DMS79 (cell line): ENCODE measurements around the gene SLC16A5.
"Not testable (repeated sequence)": the region's sequence is repeated elsewhere in the genome, so short reads cannot be mapped to it uniquely, and the experiment has no call there.

ENCODE experiments used
- DNase-seq: peaks from one replicate; lab custom pipeline; 2025; lab: John Stamatoyannopoulos, UW

Gene SLC16A5

DNA sequence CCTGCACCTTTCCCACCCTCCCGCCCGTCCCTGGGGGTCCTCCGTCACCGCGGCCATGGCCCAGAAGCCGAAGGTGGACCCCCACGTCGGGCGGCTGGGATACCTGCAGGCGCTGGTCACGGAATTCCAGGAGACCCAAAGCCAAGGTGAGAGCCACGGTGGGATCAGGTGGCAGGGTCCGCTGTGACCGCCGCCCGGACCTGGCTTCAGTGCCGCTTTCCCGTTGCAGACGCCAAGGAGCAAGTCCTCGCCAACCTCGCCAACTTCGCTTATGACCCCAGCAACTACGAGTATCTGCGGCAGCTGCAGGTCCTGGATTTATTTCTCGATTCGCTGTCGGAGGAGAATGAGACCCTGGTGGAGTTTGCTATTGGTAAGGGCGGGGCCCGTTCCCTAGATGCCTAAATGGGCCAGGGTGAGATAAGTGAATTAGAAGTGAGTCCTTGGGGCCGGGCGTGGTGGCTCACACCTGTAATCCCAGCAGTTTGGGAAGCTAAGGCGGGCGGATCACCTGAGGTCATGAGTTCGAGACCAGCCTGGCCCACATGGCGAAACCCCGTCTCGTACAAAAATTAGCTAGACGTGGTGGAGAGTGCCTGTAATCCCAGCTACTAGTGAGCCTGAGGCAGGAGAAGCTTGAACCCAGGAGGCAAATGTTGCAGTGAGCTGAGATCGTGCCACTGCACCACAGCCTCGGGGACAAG, 22.6 kb downstream of the SLC16A5 start:
- no peak for DNase-seq

DNA sequence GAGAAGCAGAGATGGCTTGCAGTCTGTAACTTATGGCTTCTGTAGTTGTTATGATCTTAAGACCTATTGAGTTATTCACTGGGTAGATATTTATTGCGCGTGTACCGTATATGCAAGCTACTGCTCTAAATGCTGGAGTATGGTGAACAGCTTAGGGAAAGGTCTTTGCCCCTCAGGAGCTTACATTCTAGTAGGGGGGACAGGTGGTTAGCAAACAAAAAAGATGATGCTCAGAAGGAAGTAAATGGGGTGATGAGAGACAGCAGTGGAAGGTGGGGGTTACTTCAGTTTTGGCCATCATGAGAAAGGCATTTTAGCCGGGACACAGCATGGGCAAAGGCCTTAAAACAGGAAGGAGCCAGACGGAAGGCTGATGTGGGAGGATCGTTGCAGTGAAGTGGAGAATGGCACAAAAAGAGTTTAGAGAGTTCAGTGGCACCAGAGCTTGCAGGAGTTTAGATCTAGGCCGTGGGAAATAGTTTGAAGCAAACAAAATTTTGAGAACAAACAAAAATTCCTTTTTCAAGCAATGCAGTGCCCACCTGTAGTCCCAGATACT, 24.1 kb downstream of the SLC16A5 start:
- no peak for DNase-seq

DNA sequence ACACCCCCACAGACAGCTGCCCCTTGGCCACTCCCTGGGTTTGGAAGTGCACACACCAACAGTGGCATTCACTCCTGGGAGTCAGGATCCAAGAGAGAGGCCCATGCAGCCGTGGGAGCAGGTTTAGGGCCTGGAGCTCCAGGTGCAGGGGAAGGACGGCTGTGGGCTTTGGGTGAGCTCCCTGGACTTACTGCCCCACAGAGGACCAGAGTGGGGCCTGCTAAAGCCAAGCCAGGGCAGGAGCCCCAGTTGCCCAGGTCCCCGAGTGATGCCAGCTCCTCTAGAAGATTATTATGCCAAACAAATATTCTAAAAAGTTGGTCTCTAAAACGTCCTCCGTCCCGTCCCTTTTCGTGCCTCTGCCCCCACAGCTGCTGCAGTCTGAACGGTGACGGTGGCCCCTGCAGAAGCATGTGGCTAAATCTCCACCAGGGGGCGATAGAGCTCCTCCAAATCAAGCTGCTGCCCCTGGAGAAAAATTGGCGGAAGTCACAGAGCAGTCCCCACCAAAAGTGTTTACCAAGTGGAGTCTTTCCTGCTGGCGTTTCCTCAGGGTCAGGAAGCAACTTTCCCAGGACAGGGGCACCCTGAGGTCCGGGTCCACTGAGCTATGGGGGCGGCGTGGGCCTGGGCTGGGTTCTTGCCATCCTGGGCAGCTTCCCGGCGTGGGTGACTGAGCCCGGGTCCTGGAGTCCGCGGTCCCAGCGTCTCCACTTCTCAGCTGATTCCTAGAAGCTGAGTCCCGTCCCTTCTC, 26.2 kb downstream of the SLC16A5 start:
- DNase-seq, result peak; percentile 60

DNA sequence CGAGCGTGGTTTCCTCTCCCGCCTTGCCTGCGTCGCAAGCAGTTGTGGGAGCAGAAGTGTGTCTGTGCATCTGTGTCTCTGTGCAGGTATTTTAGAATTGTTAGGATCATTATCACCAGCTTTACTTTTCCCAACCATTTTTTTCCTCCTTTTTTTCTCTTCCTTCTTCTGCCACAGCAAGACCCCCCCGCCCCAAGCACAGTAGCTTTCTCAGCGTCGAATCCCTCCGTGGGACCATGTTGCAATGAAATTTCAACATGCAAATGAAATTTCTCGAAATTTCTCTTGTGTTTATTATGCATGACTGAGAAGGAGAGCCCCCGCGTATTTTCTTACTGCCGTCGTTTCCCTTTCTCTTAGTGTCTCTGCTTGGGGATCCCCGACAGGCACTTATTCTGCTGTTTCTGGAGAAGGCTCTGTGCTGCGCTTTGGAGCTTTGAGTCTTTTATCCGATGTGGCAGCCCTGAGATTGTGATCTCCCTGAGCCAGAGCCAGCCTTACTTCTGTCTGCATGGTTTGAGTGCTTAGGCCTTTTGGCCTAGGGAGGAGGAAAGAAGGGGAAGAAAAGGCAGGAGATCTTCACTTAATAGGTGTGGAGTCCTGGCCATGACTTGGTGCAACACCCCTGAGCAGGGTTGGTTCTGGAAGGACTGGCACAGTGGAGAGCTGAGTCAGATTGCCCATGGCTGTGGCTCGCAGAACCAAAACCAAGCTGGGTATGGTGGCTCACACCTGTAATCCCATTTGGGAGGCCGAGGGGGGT, 27.0 kb downstream of the SLC16A5 start:
- DNase-seq, result no peak

DNA sequence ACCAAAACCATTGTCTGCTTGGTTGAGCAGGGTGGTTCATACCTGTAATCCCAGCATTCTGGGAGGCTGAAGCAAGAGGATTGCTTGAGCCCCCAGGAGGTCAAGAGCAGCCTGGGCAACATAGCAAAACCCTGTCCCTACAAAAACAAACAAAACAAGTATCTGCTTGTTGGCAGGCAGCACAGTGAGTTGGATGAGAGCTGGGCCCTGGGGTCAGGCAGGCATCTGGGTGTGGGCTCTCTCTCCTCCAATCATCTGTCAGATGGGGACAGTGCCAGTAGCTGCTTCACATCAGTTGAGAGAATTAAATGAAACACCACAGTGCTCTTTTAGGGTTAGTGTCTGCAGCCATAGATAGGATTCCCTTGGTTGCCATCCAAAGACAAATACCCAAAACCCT, 27.8 kb downstream of the SLC16A5 start:
- DNase-seq, result no peak

DNA sequence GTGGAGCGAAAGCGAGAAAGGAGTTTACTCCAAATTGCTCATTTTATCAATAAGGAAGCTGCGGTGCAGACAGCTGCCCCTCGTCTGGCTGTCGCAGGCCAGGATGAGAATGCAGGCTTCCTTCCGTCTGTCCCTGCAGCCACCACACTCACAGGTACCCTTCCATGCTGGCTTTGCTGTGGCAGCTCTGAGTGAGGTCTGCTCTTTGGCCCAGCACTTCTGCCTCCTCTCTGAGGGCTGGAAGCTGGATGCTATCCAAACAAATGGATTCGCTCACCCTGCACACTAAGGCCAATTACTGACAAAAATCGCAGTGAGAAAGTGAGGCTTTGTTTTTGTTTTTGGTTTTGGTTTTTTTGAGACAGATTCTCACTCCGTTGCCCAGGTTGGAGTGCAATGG, 29.0 kb downstream of the SLC16A5 start:
- DNase-seq, result no peak

DNA sequence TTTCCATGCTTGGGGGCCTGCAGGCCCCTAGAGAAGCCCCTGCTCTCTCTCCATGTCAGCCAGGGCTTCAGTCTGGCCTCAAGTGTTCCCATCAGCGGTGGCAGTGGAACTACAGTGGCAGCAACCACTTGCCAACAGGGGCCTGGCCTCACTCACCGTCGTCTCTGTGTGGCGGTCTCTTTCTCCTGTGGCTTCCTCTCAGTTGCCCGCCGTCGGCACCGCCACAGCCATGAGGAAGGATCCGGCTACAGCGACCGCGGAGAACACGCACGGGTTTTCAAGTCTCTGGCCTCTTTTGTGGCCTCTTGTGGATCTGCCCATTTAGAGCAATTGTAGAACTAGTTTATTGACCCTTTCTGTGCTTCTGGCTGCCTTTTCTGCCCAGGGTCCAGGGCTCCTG, 30.6 kb downstream of the SLC16A5 start:
- DNase-seq, result no peak

DNA sequence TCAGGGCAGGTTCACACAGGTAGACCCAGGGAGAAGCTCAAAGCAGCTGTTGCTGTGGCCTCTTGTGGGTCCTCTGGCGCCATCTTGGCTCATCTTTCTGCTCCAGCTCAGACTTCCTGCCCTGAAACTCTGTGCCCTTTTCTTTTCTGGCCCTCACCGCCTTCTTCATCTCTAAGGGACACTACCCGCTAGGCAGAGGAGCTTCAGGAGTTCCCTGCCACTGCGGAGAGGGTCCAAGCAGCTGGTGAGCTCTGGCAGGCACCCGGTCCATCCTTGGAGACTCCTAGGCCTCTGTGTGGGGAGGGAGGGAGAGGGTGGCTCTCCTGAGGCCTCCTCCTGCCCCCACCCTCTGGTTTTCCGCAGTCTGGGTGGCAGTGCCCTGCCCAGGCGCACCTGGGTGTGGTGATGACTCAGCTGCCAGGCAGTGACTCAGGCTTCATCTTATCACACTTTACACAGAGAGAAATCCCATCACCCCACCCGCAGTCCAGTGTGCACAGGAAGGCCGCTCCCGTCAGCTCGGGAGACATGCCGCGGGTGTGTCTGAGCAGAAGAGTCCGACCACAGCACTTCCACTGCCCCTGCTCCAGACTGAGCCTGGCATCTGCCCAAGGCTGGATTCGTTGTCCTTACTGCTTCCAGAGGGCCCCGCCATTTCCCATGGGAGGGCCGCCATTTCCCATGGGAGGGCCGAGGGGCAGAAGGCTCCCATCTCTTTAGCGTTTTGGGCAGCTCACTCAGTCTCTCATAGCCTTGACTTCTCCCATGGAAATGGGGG, 36.5 kb downstream of the SLC16A5 start:
- DNase-seq, result no peak

DNA sequence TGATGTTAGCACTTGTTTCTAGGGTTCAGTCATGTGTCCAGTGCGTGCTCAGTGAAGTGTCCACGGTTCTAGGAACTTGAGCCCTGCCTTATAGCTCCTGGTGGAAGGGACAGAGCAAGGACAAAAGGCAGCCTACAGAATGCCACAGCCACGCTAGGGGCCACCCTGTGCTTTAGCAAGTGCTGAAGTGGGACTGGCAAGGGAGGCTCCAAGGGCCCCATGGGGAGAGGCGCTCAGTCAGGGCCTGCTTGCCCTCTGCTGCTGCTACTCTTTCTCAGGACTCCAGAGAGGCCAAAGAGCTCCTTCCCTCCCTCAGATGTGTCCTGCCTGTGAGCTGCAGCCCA, 37.0 kb downstream of the SLC16A5 start:
- DNase-seq, result no peak

DNA sequence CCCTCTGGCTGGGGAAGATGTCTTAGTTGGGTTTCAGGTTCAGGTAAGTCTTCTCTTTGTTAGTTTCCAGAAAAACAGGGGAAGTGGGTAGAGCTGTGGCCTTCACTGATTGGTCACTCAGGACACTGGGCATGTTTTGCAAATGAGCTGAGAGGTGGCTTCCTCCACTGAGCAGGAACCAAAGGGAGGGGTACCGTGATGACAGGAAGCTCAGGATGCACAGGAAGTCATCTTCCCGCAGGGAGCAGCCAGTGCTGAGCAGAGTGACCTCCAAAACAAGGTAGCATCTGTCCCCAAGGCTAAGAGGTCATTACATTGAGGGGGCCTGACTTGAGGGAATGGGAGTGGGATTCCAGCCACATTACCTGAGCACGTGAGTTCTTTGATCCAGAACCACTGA, 38.2 kb downstream of the SLC16A5 start:
- no peak for DNase-seq

DNA sequence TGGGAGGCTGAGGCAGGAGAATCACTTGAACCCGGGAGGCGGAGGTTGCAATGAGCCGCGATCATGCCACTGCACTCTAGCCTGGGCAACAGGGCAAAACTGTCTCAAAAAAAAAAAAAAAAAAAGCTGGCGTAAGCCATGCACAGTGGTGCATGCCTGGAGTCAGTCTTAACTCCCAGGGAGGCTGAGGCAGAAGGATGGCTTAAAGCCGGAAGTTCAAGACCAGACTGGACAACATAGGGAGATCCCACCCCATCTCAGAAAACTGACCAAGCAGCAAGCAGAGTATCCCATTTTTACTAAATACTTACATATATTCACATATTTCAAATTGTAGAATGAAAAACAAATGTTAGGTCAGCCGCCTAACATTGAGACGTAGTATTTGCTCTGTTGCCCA, 39.2 kb downstream of the SLC16A5 start:
- DNase-seq, result no peak

DNA sequence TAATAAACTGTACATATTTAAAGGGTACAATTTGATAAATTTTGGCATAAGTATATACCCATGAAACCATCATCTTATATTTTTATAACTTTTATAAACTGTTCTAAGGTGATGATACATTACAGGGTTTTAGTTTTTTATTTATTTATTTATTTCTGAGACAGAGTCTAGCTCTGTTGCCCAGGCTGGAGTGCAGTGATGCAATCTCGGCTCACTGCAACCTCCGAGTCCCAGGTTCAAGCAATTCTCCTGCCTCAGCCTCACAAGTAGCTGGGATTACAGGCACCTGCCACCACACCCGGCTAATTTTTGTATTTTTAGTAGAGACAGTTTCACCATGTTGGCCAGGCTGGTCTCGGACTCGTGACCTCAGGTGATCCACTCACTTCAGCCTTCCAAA, 40.2 kb downstream of the SLC16A5 start:
- DNase-seq, result not testable (repeated sequence)

DNA sequence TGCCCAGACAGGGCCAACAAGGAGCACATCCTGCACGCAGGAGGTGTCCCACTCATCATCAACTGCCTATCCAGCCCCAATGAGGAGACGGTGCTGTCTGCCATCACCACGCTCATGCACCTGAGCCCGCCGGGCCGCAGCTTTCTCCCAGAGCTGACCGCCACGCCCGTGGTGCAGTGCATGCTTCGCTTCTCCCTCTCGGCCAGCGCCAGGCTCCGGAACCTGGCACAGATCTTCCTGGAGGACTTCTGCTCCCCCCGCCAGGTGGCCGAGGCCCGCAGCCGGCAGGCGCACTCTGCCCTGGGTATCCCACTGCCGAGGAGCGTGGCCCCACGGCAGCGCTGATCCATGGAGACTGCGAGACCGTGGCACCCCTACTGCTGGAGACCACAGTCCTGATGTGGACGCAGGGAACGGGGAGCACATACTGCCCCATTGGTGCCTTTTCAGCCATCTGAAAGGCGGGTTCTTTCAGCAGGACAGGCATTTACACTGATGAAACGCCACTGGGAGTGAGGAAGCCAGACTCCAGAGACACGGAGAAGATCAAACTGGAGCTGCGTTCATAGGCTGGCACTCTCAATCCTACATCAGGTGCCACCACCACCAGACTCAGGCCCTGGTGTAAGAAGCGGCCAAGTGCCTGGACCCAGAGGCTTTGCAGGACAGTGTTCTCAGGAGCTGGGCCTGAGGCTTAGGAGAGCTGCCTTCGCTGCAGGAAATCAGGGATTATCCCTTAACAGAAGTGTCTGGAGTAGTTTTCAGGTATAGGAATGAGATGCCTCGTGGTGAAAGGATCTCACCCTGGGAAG, 41.1 kb downstream of the SLC16A5 start:
- no peak for DNase-seq

DNA sequence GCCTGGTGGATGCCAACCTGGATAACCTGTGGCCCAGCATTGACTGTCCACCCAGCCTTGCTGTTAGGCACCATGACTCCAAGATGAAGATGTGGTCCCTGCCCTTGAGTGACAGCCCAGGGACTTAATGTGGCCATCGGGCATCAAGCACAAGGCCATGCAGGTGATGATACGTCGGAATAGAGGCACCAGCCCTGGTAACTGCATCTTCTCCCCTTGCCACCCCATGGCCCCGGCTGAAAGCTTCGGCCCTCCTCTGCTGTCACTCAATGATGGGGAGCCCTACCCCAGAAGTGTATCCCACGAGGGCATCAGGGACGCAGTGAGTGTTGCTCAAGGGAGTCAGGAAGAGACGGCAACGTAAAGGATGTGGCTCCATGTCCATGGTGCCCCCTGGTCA, 41.8 kb downstream of the SLC16A5 start:
- DNase-seq, result no peak

DNA sequence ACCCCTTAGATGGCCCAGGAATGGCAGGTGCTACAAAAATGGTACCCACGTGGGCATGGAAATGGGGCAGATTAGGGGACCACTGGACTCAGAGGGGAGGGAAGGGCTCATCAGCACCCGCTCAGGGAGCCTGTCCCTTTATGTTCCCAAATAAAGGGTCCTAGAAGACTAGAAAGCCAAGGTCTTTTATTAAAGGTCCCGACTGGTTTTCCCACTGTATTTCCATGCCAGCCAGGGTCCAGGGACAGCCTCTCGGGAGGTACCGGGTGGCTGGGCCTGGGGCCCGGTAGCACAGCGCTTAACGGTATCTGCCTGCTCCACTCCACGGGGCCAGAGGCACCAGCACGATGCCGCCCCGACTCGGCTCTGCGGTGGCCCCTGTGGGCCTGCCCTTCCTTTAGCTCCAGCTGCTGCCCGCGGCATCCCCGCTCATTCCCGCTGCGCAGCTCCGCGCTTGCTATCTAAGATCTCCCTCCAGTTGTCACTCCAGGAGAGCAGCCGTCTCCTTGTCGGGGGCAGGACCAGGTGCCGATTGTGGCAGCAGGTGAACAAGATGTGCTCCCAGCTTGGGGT, 42.4 kb downstream of the SLC16A5 start:
- DNase-seq, result no peak

DNA sequence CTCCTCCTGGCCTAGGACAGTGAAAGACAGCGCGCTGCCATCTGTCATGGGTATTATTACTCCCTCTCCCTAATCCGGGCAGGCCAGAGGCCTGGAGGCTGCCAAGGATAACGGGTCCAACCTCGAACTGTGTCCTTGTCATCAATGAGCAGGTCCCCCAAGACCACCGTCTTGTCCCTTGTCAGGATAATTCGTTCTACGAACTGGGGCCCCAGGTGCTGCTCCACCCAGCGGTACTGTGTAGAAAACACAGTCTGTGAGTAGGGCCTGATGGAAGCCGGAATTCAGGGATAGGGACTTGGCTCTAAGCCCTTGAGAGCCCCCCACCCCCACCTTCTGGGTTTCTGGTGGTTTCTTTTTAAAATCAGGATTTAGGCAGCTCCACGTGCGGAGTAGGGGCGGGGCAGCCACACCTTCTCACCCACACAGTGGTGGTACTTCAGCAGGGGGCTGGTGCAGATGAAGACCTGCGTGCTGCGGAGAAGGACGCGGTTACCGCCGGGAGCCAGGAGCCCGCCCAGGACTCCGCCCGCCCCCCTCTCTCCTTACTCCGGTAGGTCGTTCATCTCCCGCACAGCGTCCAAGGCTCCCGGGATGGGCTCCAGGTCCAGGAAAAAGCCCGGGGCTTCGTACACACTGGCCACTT, 43.0 kb downstream of the SLC16A5 start:
- no peak for DNase-seq

DNA sequence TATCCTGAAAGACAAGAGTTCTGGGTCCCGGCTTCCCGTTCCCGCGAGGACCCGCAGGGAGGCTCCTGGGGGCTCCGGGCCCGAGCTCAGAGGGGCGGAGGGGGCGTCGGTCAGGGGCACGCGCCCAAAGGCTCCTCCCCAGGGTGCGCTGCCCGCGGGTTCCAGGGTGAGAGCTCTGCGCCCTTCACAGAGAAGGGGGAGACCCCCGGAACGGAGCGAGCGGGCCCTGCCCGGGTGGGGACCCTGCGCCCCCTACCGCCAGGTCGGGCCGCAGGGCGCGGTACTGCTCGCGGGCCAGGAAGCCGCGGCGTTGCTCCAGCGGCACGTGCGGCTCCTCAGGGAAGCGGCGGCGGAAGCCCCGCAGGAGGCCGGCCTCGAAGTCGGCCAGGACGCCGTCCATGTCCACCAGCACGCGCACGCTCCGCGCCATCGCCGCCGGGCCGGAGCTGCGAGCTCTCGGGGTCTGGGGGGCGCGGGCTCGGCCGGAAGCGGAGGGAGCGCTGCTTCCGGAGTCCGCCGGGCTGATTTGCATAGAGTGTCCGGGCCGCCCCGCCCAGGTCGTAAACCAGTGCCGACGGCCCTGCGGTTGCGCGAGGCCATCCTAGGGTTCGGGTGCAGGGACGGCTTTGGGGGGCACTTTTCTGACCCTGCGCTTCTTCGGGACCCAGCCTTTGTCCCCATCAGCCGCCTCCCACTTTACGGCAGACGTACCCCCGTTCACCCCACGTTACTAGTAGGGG, 43.7 kb downstream of the SLC16A5 start, which contains the start of gene NT5C:
Gene NT5C (minus strand): TSS at position 465 of the 740 bp plus-strand sequence. CDS start 35 bp downstream, at position 430.
- peak; percentile 38 for DNase-seq

DNA sequence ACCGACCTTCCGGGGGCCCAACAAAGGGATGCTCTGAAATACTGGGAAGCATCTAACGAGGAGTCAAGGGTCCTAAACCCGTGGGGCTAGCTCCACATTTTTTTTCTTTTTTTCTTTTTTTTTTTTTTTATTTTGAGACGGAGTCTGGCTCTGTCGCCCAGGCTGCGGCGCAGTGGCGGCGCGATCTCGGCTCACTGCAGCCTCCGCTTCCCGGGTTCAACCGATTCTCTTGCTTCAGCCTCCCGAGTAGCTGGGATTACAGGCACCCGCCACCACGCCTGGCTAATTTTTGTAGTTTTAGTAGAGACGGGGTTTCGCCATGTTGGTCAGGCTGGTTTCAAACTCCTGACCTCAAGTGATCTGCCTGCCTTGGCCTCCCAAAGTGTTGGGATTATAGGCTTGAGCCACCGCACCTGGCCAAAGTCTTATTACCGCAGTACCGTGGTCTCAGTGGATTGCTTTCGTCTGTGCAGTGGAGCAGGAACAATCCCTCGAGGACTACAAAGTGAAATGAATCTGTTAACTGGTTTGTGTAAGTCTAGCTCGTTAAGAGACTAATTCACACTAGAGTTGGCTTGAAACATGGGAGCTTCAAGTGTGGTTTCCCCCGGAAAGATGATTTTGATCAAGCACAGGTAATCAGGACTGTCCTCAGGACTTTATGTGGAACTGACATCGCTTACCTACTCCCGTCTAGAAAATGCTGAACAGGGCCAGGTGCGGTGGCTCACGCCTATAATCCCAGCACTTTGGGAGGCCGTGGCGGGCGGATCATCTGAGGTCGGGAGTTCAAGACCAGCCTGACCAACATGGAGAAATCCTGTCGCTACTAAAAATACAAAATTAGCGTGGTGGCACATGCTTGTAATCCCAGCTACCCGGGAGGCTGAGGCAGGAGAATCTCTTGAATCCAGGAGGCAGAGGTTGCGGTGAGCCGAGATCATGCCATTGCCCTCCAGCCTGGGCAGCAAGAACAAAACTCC, 44.6 kb downstream of the SLC16A5 start:
- DNase-seq, result peak; percentile 28
